ENCODE measurements around the gene PCDHGC3. TPM values are rescaled to one million over a fixed set of nuclear protein-coding genes. Genes with fewer than 3 reads are reported as not detected.

Gene PCDHGC3
- total RNA-seq, 1 donor from 2014 or later, result 14.7 TPM

GRCh38 chr5:141492168-141492885 lies 16.6 kb downstream of the PCDHGC3 start:
- H3K4me1 Mint-ChIP-seq, result peaks cover 43% of the 10 kb centered on the region
- H4K20me1 ChIP-seq (ENCODE audit: low read depth), result peaks cover 39% of the 10 kb centered on the region
- peaks cover 56% of the 10 kb centered on the region for H3K36me3 Mint-ChIP-seq
- peaks cover 62% of the 10 kb centered on the region for H3K27me3 ChIP-seq
- peaks cover 5% of the 10 kb centered on the region for H3K27me3 Mint-ChIP-seq (ENCODE audit: insufficient read depth, low read depth)
- peak overlapping the region; percentile 79 for H3K4me2 ChIP-seq
- no peak overlapping the region for H3K27ac ChIP-seq
- H3K4me1 ChIP-seq, result peaks cover 34% of the 10 kb centered on the region
- no peaks in the 10 kb centered on the region for H3K36me3 ChIP-seq
- peaks cover 3% of the 10 kb centered on the region for H3K79me2 ChIP-seq (ENCODE audit: low read depth)
- H3F3A ChIP-seq (ENCODE audit: low read depth), result peaks cover 20% of the 10 kb centered on the region
- peak; percentile 41 for DNase-seq (ENCODE audit: low spot score)
- no peak overlapping the region for H3K4me3 Mint-ChIP-seq
- no peaks in the 10 kb centered on the region for H3K9me3 ChIP-seq (ENCODE audit: low read depth)
- H3K4me3 ChIP-seq, result peak overlapping the region; percentile 40
- H3K9ac ChIP-seq, result no peak overlapping the region
- TF ChIP-seq EZH2 (IDR thresholded peaks at IDR 0.05) (peak; percentile 76), EZH2phosphoT487 (IDR thresholded peaks at IDR 0.05) (no peak)
- peaks cover 42% of the 10 kb centered on the region for H3K9me3 Mint-ChIP-seq
- H2AFZ ChIP-seq (replicated peaks), result no peak overlapping the region
- H3K27ac Mint-ChIP-seq, result no peak overlapping the region

DNA sequence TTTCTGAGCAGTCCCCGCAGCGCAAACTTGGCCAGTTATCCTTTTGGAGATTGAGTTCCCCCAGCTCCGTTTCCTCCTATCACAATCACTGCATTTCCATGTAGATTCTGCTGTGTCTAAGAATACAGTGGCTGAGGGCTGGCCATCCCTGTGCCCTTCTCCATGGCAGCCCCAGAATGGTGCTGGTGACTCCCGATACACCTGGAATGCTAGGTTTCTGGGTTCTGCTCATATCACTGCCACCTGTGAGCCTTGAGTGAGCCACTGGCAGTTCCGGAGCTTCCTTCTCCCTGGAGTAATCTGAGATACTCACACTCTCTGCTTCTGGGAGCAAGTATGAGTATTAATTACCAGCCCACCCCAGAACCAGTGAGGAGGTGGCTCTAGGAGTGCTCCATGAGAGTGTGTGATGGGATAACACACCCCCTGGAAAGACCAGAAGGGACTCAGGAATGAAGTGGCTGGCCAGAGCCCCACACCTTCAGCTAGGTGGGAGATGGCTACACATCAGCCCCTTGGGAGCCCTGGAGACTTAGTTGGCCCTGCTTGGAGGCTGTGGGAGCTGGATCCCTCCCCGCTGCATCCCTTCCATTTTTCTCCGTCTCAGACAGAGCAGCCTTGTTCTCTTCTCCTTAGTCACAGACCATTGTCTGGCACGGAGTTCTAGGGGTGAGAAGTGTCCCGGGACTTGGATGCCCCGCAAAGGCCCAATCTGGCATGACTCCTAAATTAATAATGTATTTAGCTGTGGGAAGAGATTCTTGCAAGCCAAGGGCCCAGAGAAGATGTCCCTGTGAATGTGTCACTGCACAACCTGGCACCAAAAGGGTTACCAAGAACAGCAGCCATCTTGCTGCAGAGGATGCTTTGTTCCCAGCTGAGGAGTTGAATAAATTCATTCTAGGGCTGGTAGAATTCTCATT lies 18.0 kb downstream of the PCDHGC3 start:
- no peak overlapping the region for H3K9ac ChIP-seq
- no peak for DNase-seq (ENCODE audit: low spot score)
- no peak overlapping the region for H3K27ac ChIP-seq
- Mint-ChIP-seq H3K36me3 (peaks cover 48% of the 10 kb centered on the region), H3K9me3 (peaks cover 28% of the 10 kb centered on the region), H3K4me3 (peak overlapping the region; percentile 84), H3K27me3 (ENCODE audit: insufficient read depth, low read depth) (peaks cover 5% of the 10 kb centered on the region), H3K27ac (peak overlapping the region; percentile 99), H3K4me1 (peaks cover 42% of the 10 kb centered on the region)
- peak overlapping the region; percentile 36 for H3K4me3 ChIP-seq
- TF ChIP-seq EZH2phosphoT487 (IDR thresholded peaks at IDR 0.05), result no peak
- no peak for TF ChIP-seq EZH2 (IDR thresholded peaks at IDR 0.05)
- TF ChIP-seq CTCF (IDR thresholded peaks at IDR 0.05), result no peak
- peak overlapping the region; percentile 74 for H3K4me2 ChIP-seq
- H3K27me3 ChIP-seq, result peaks cover 54% of the 10 kb centered on the region
- H3F3A ChIP-seq (ENCODE audit: low read depth), result peaks cover 20% of the 10 kb centered on the region
- no peaks in the 10 kb centered on the region for H3K36me3 ChIP-seq
- H3K9me3 ChIP-seq (ENCODE audit: low read depth), result no peaks in the 10 kb centered on the region
- peak overlapping the region; percentile 3 for H2AFZ ChIP-seq (replicated peaks)
- no peaks in the 10 kb centered on the region for H3K79me2 ChIP-seq (ENCODE audit: low read depth)
- peaks cover 34% of the 10 kb centered on the region for H3K4me1 ChIP-seq
- peaks cover 35% of the 10 kb centered on the region for H4K20me1 ChIP-seq (ENCODE audit: low read depth)

- peaks cover 35% of the 10 kb centered on the region for H4K20me1 ChIP-seq (ENCODE audit: low read depth)
- Mint-ChIP-seq H3K4me1 (peaks cover 42% of the 10 kb centered on the region), H3K27ac (peak overlapping the region; percentile 99), H3K27me3 (ENCODE audit: insufficient read depth, low read depth) (peaks cover 5% of the 10 kb centered on the region), H3K36me3 (peaks cover 47% of the 10 kb centered on the region), H3K4me3 (peak overlapping the region; percentile 84), H3K9me3 (peaks cover 19% of the 10 kb centered on the region)
- H3K4me2 ChIP-seq, result peak overlapping the region; percentile 74
- H3K9me3 ChIP-seq (ENCODE audit: low read depth), result no peaks in the 10 kb centered on the region
- H3K27me3 ChIP-seq, result peaks cover 42% of the 10 kb centered on the region
- peak overlapping the region; percentile 36 for H3K4me3 ChIP-seq
- H3K27ac ChIP-seq, result peak overlapping the region; percentile 31
- peak overlapping the region; percentile 3 for H2AFZ ChIP-seq (replicated peaks)
- no peaks in the 10 kb centered on the region for H3K36me3 ChIP-seq
- peak; percentile 64 for DNase-seq (ENCODE audit: low spot score)
- H3F3A ChIP-seq (ENCODE audit: low read depth), result peaks cover 20% of the 10 kb centered on the region
- H3K79me2 ChIP-seq (ENCODE audit: low read depth), result no peaks in the 10 kb centered on the region
- no peak overlapping the region for H3K9ac ChIP-seq
- peaks cover 34% of the 10 kb centered on the region for H3K4me1 ChIP-seq
- TF ChIP-seq CTCF (IDR thresholded peaks at IDR 0.05), result no peak
- TF ChIP-seq EZH2phosphoT487 (IDR thresholded peaks at IDR 0.05), result no peak
- no peak for TF ChIP-seq EZH2 (IDR thresholded peaks at IDR 0.05)
These were observed 19.1 kb downstream of the PCDHGC3 start for GRCh38 chr5:141494761-141495452.

Measured in neural progenitor cell (in vitro differentiated cells).